ENCODE results near the gene COL3A1. TPM values are rescaled to one million over a fixed set of nuclear protein-coding genes. Genes with fewer than 3 reads are reported as not detected.

The COL3A1 gene
- total and polyA plus RNA-seq, 2 donors (not counting 3 experiments of a cell fraction or from before 2014, with no cell fraction given) = 2.3 to 8.7 TPM

- DNase-seq (ENCODE audit: low read depth, low spot score) (no peak), FAIRE-seq (no peak)
- POLR2A ChIA-PET = no interaction called here
- Histone ChIP-seq H3K36me3 (ENCODE audit: control insufficient read depth in 2 of 2, extremely low read depth in 1 of 2, insufficient read depth in 2 of 2, low read length in 2 of 2) (no peaks in the 10 kb centered on the region), H3K79me2 (ENCODE audit: control insufficient read depth, insufficient read depth, low read length) (no peaks in the 10 kb centered on the region), H3K27me3 (ENCODE audit: control insufficient read depth in 2 of 2, insufficient read depth in 2 of 2, low read length in 2 of 2) (no peaks in the 10 kb centered on the region), H3K9me1 (replicated peaks; ENCODE audit: control insufficient read depth, extremely low read depth, insufficient read depth, low read length) (no peaks in the 10 kb centered on the region), H3K4me3 (replicated peaks in 1 of 3; ENCODE audit: insufficient read depth in 1 of 3, low read depth in 1 of 3, low read length in 3 of 3) (no peak overlapping the region), H2AFZ (ENCODE audit: low read depth, low read length) (no peak overlapping the region), H3K9me3 (replicated peaks; ENCODE audit: control insufficient read depth, insufficient read depth, low read length) (no peaks in the 10 kb centered on the region), H4K20me1 (replicated peaks; ENCODE audit: control insufficient read depth, extremely low read depth, insufficient read depth, low read length) (no peaks in the 10 kb centered on the region), H3K4me1 (ENCODE audit: control insufficient read depth, extremely low read depth, insufficient read depth, low read length) (peaks cover 6% of the 10 kb centered on the region), H3K27ac (ENCODE audit: insufficient read depth, low read depth, low read length) (no peak overlapping the region), H3K9ac (replicated peaks; ENCODE audit: extremely low read depth, insufficient read depth, low read length) (no peak overlapping the region), H3K4me2 (ENCODE audit: insufficient read depth, low read length) (no peak overlapping the region)
- intact Hi-C loops (cut with micrococcal nuclease) = no loop called here
- dilution Hi-C loops (cut with MboI; ENCODE audit: extremely low pct_ligation_motif_present, low sequenced_read_pairs) = no loop called here
- no peak for TF ChIP-seq POLR2A (IDR thresholded peaks at IDR 0.05; ENCODE audit: low read depth, low read length)
- TF ChIP-seq FOS (IDR thresholded peaks at IDR 0.05; ENCODE audit: borderline replicate concordance, insufficient read depth, low read length) = no peak
- no peak for TF ChIP-seq MAX (IDR thresholded peaks at IDR 0.05; ENCODE audit: insufficient read depth, insufficient read length)
- TF ChIP-seq MYC (IDR thresholded peaks at IDR 0.05; ENCODE audit: low read depth, low read length) = no peak
- no peak for TF ChIP-seq CTCF (IDR thresholded peaks at IDR 0.05; ENCODE audit: extremely low read depth in 1 of 2, insufficient read depth in 1 of 2, low read depth in 1 of 2, low read length in 2 of 2)
- TF ChIP-seq EZH2 (IDR thresholded peaks at IDR 0.05; ENCODE audit: borderline replicate concordance, low read depth, low read length, severe bottlenecking) = no peak
- TF ChIP-seq POLR2AphosphoS5 (IDR thresholded peaks at IDR 0.05; ENCODE audit: insufficient read depth, low read depth, low read length) = no peak
- no peak for TF ChIP-seq JUN (IDR thresholded peaks at IDR 0.05; ENCODE audit: borderline replicate concordance, insufficient read depth, insufficient read length, low read depth)
- TF ChIP-seq GATA2 (IDR thresholded peaks at IDR 0.05; ENCODE audit: insufficient read depth, insufficient read length, low read depth, low read length) = no peak
- no TSS peak for BruUV-seq (replicated peaks)
- CTCF ChIA-PET = no interaction called here
These were observed 47.9 kb downstream of the COL3A1 start for GRCh38 chr2:189022053-189022481.

Measured in endothelial cell of umbilical vein (primary cell).